GM15510 (cell line): ENCODE data around the gene TMEM54.

Source experiments
- POLR2A ChIP-seq: IDR thresholded peaks from 3 replicates; pipeline ENCODE4 v1.6.1; 2011; ENCODE audit warnings: borderline replicate concordance; ENCODE audit not compliant: insufficient read length; ENCODE audit errors: extremely low read depth

TMEM54 gene

GRCh38 chr1:32890516-32891240 is 10.5 kb downstream of the TMEM54 start:
- no peak for TF ChIP-seq POLR2A

DNA sequence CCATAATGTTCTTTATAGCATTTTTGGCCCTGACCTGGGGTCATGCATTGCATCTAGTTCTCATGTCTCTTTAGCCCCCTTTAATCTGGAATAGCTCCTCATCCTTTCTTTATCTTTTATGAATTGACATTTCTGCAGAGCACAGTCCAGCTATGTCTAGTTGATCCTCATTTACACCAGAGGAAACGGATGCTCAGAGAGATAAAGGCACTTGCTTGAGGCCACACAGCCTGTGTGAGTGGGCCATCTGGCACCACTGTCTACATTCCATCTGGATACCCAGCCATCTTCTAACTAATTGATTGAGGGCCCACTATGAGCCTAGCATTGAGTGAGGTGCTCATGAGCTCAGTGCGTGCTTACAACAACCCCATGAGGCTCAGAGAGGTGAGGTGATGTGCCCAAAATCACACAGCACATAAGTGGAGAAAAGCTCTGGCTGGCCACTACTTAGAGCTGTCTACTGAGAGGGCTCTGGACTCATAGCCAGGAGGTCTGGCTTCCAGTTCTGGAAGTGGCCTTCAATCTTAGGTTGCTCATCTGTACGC is 11.4 kb downstream of the TMEM54 start:
- no peak for TF ChIP-seq POLR2A

GRCh38 chr1:32888677-32889420 is 12.3 kb downstream of the TMEM54 start:
- no peak for TF ChIP-seq POLR2A

GRCh38 chr1:32888134-32888533 is 13.1 kb downstream of the TMEM54 start:
- TF ChIP-seq POLR2A, result no peak

- TF ChIP-seq POLR2A, result no peak
Measured at GRCh38 chr1:32887623-32888022, 13.6 kb downstream of the TMEM54 start.

DNA sequence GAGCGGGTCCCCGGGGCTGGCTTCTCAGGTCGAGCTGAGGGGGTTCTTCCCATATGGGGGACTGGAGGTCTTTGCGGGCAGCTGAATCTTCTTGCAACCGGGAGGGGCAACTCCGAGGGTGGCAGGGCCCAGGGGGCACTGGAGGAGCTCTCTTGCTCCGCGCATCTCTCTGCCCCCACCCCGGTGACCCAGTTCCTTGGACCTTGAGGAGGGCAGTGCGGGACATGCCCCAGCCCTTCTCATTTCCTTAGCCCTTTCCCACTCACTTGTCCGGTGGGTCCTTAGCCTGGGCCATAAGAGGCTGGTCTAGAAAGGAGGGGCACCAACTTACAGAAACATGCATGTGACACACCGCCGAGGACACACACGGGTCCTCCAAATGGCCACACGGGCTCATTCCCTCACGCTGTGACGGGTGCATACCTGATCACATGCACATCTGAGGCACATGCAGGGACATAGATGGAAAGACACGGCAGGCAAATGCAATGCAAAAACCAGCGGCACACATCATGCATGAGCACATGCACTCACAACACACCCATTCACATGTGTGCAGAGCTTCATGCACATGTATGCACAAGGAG is 14.3 kb downstream of the TMEM54 start:
- TF ChIP-seq POLR2A, result no peak

GRCh38 chr1:32886004-32886827 is 15.0 kb downstream of the TMEM54 start, which contains the start of gene HPCA:
Gene HPCA (plus strand): TSS chr1:32886491. CDS start chr1:32888899, 2,408 bp downstream.
- TF ChIP-seq POLR2A, result no peak

- no peak for TF ChIP-seq POLR2A
Measured at GRCh38 chr1:32885676-32886003, 15.5 kb downstream of the TMEM54 start.

DNA sequence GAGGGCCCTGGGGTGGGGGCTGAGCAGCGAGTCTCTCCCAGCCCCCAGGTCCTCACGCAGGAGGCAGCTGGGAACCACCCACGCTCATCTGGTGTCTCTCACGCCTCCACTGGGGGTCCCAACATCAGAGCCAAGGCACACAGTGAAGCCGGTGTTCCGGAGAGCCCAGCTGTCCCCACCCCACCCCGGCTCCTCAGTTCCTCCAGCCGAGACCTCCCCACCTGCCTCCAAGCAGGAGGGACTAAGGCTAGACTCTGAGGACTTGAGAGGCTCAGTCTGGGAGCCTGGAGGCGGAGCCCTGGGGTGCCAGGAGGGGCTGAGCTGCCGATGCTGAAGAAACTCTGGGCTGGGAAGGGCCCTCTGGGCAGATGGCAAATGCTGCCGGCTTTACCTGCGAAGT is 16.5 kb downstream of the TMEM54 start:
- TF ChIP-seq POLR2A, result no peak

- TF ChIP-seq POLR2A, result no peak
Measured at GRCh38 chr1:32884032-32884372, 17.2 kb downstream of the TMEM54 start.

DNA sequence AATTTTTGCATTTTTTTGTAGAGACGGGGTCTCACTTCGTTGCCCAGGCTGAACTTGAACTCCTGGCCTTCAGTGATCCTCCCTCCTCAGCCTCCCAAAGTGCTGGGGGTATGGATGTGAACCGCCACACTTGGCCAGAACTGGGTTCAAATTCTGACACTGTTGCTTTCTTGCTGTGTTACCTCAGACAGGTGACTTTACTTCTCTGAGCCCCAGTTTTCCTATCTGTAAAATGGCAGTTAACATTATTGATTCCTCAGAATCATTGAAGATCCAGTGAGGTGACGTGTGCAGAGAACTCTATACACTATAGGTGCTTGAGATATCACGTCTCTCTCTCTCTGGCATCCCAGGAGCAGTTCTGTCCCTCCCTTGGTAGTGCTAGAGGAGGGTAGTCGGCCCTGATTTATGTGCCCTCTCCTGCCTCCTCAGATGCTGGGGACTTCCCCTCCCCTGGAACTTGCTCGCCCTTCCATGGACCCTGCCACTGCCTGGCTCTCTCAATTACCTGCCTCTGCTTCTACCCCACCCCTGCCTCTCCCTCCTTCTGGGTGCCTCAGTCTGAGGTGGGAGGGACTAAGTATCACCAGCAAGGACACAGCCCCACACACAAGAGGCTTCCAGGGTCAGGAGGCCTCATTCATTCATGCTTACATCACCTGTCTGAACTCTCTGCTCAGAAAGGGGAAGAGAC is 17.7 kb downstream of the TMEM54 start:
- no peak for TF ChIP-seq POLR2A

DNA sequence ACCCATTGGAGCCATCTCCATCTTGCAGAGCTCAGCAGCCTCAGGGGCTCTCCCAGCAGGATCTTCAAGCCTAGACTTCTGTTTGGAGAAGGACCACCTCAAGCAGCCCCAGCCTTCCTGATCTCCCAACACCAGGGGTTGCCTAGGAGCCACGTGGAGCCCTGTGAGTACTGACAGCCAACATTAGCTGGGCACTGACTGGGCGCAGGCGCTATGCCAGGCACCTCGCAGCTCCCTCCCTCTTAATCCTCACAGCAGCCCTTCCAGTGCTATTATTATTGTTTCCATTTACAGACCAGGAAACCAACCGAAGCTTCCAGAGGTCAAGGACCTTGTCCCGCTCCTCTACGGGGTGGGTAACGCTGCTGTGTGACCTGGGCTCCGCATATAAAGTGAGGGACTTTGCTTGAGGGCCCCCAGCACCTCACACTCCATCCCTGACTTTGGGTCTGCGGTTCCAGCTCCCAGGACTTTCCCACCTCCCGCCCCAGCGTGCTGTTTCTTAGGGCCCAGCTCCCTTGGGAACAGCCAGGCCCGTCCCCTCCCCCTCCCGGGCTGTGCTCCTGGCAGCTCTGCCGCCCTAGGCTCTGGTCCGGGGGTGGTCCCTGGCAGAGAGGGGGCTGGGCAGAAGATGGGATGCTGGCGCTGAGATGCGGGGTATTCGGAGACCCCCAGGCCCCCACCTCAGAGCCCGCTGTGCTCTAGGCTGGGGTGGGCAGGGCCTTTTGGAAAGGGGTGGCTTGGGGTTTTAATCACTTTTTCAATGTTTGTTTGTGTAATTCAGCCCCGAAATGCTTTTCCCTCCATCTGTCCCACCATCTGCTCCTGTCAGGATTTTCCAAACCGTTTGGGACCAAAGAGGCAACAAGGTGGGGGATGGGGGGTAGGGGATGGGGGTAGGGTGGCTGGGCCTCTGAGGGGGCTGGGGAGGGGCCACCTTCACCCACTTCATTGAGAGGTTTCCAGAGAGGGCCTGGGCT is 19.0 kb downstream of the TMEM54 start:
- TF ChIP-seq POLR2A, result no peak

GRCh38 chr1:32881291-32881690 is 19.9 kb downstream of the TMEM54 start:
- no peak for TF ChIP-seq POLR2A

DNA sequence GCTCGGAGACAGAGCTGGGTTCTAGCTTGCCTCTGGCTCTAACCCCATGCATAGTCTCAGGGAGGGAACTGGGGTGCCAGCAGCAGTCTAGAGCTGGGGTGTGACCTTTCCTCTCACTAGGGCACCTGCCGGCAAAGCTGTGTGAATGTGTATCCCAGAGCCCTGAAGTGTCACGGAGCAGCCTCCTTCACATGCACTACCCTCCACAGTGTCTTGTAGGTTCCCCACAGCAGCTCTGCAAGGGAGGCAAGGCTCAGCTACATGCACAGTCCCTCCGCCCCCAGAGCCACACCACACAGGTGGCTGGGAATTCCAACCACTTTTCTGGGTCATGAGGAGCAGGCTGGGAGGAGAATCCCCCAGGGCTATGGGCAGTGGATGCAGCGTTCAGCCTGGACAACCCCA is 22.6 kb downstream of the TMEM54 start:
- TF ChIP-seq POLR2A, result no peak

DNA sequence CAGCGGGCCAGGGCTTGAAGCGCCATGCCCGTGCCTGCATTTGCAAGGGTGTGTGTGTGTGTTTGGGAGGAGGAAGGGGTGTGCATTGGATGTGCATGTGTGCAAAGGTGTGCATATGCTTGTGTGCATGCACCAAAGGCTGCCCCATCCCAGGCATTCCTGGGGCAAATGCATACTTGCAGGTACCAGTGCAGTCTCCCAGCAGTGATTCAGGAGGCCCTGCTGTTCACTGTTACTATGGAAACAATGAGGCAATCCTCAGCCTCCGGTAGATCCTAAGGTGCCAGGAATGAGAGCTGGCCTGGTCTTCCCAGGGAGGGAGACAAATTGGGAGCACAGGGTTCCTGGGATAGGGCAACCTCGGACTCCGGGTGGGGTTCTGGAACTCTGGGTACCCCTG is 23.0 kb downstream of the TMEM54 start:
- TF ChIP-seq POLR2A, result no peak
